ENCODE measurements around the gene TMEM126B. TPM values are rescaled to one million over a fixed set of nuclear protein-coding genes. Genes with fewer than 3 reads are reported as not detected.
"Not testable (repeated sequence)": the region's sequence is repeated elsewhere in the genome, so short reads cannot be mapped to it uniquely, and the experiment has no call there.

Gene TMEM126B
- total RNA-seq, 2 experiments from 2014 or later = 47.4 to 61.1 TPM

GRCh38 chr11:85603220-85603619 lies 25.2 kb upstream of the TMEM126B start:
- BruUV-seq (replicated peaks) = no TSS peak
- Histone ChIP-seq H3K4me1 (ENCODE audit: insufficient read depth, low read length, poor library complexity, severe bottlenecking) (no peaks in the 10 kb centered on the region), H3K27ac (ENCODE audit: low read depth, low read length, poor library complexity, severe bottlenecking) (no peak overlapping the region), H3K9me3 (ENCODE audit: low read length) (no peaks in the 10 kb centered on the region), H3K4me2 (ENCODE audit: low read length) (no peak overlapping the region), H3K9me2 (ENCODE audit: insufficient read depth, low read length) (no peaks in the 10 kb centered on the region), H2AFZ (ENCODE audit: low read length) (no peak overlapping the region), H3K4me3 (ENCODE audit: low read depth, low read length, poor library complexity, severe bottlenecking) (no peak overlapping the region), H3K36me3 (ENCODE audit: insufficient read depth, low read length) (no peaks in the 10 kb centered on the region), H4K20me1 (ENCODE audit: insufficient read depth, low read length) (no peaks in the 10 kb centered on the region), H3K79me2 (ENCODE audit: insufficient read depth, low read depth, low read length) (no peaks in the 10 kb centered on the region)
- TF ChIP-seq CTCF (conservative IDR thresholded peaks at IDR 0.05; ENCODE audit: low read length) (no peak), EZH2phosphoT487 (IDR thresholded peaks at IDR 0.05; ENCODE audit: borderline replicate concordance, low read depth, low read length) (no peak)
- ChIA-PET CTCF (ENCODE audit: unreplicated experiment) (no interaction called here), POLR2A (interaction anchor here (0.7 kb wide), 1 partner anchor 970 kb away, joined by 3 read pairs; no protein-coding TSS in a partner anchor)
- DNase-seq (ENCODE audit: low spot score) = no peak
- intact Hi-C loops (cut with micrococcal nuclease; ENCODE audit: unreplicated experiment) = no loop called here

GRCh38 chr11:85606237-85606636 lies 22.2 kb upstream of the TMEM126B start:
- H3K9me2 ChIP-seq (ENCODE audit: insufficient read depth, low read length); H3K27ac ChIP-seq (ENCODE audit: low read depth, low read length, poor library complexity, severe bottlenecking); H2AFZ ChIP-seq (ENCODE audit: low read length); H3K4me1 ChIP-seq (ENCODE audit: insufficient read depth, low read length, poor library complexity, severe bottlenecking); H3K36me3 ChIP-seq (ENCODE audit: insufficient read depth, low read length); CTCF ChIA-PET (ENCODE audit: unreplicated experiment); BruUV-seq (replicated peaks); H3K4me2 ChIP-seq (ENCODE audit: low read length); H3K4me3 ChIP-seq (ENCODE audit: low read depth, low read length, poor library complexity, severe bottlenecking); POLR2A ChIA-PET; DNase-seq (ENCODE audit: low spot score); H3K79me2 ChIP-seq (ENCODE audit: insufficient read depth, low read depth, low read length); intact Hi-C loops (cut with micrococcal nuclease; ENCODE audit: unreplicated experiment); H3K9me3 ChIP-seq (ENCODE audit: low read length); H4K20me1 ChIP-seq (ENCODE audit: insufficient read depth, low read length): not testable (repeated sequence)

DNA sequence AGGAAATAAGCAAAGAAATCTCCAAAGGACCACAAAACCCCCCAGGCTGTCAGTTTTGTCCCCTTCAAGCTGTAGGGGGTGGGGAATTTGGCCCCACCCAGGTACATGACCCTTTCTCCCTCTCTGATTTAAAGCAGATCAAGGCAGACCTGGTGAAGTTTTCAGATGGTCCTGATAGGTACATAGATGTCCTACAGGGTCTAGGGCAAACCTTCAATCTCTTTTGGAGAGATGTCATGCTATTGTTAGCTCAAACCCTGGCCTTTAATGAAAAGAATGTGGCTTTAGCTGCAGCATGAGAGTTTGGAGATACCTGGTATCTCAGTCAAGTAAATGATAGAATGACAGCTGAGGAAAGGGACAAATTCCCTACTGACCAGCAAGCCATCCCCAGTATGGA lies 19.8 kb upstream of the TMEM126B start:
- BruUV-seq (replicated peaks); H3K4me3 ChIP-seq (ENCODE audit: low read depth, low read length, poor library complexity, severe bottlenecking); CTCF ChIA-PET (ENCODE audit: unreplicated experiment); H3K4me2 ChIP-seq (ENCODE audit: low read length); H3K36me3 ChIP-seq (ENCODE audit: insufficient read depth, low read length); H3K9me3 ChIP-seq (ENCODE audit: low read length); H3K4me1 ChIP-seq (ENCODE audit: insufficient read depth, low read length, poor library complexity, severe bottlenecking); H2AFZ ChIP-seq (ENCODE audit: low read length); H3K9me2 ChIP-seq (ENCODE audit: insufficient read depth, low read length); H3K79me2 ChIP-seq (ENCODE audit: insufficient read depth, low read depth, low read length); H3K27ac ChIP-seq (ENCODE audit: low read depth, low read length, poor library complexity, severe bottlenecking); intact Hi-C loops (cut with micrococcal nuclease; ENCODE audit: unreplicated experiment); DNase-seq (ENCODE audit: low spot score); H4K20me1 ChIP-seq (ENCODE audit: insufficient read depth, low read length): not testable (repeated sequence)
- POLR2A ChIA-PET = interaction anchor here (0.6 kb wide), 1 partner anchor 17 kb away, joined by 3 read pairs; no protein-coding TSS in a partner anchor

- H3K36me3 ChIP-seq (ENCODE audit: insufficient read depth, low read length); CTCF ChIA-PET (ENCODE audit: unreplicated experiment); H3K4me3 ChIP-seq (ENCODE audit: low read depth, low read length, poor library complexity, severe bottlenecking); BruUV-seq (replicated peaks); H3K4me2 ChIP-seq (ENCODE audit: low read length); H3K4me1 ChIP-seq (ENCODE audit: insufficient read depth, low read length, poor library complexity, severe bottlenecking); DNase-seq (ENCODE audit: low spot score); H4K20me1 ChIP-seq (ENCODE audit: insufficient read depth, low read length); H3K9me3 ChIP-seq (ENCODE audit: low read length); H3K27ac ChIP-seq (ENCODE audit: low read depth, low read length, poor library complexity, severe bottlenecking); H3K9me2 ChIP-seq (ENCODE audit: insufficient read depth, low read length); H3K79me2 ChIP-seq (ENCODE audit: insufficient read depth, low read depth, low read length); intact Hi-C loops (cut with micrococcal nuclease; ENCODE audit: unreplicated experiment); H2AFZ ChIP-seq (ENCODE audit: low read length); POLR2A ChIA-PET: not testable (repeated sequence)
Measured at GRCh38 chr11:85609286-85609685, 19.1 kb upstream of the TMEM126B start.

DNA sequence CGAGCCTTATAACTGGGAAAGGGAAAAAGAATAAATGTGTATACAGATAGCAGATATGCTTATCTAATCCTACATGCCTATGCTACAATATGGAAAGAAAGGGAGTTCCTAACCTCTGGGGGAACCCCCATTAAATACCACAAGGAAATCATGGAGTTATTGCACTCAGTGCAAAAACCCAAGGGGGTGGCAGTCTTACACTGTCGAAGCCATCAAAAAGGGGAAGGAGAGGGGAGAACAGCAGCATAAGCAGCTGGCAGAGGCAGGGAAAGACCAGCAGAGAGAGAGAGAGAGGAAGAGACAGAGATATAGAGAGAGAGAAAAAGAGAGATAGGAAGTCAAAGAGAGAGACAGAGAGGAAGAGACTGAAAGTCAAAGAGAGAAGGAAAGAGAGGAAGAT lies 16.8 kb upstream of the TMEM126B start:
- H2AFZ ChIP-seq (ENCODE audit: low read length); DNase-seq (ENCODE audit: low spot score); H3K79me2 ChIP-seq (ENCODE audit: insufficient read depth, low read depth, low read length); H3K27ac ChIP-seq (ENCODE audit: low read depth, low read length, poor library complexity, severe bottlenecking); H3K9me3 ChIP-seq (ENCODE audit: low read length); H3K9me2 ChIP-seq (ENCODE audit: insufficient read depth, low read length); intact Hi-C loops (cut with micrococcal nuclease; ENCODE audit: unreplicated experiment); POLR2A ChIA-PET; BruUV-seq (replicated peaks); CTCF ChIA-PET (ENCODE audit: unreplicated experiment); H3K4me1 ChIP-seq (ENCODE audit: insufficient read depth, low read length, poor library complexity, severe bottlenecking); H3K4me3 ChIP-seq (ENCODE audit: low read depth, low read length, poor library complexity, severe bottlenecking); H4K20me1 ChIP-seq (ENCODE audit: insufficient read depth, low read length); H3K4me2 ChIP-seq (ENCODE audit: low read length); H3K36me3 ChIP-seq (ENCODE audit: insufficient read depth, low read length): not testable (repeated sequence)

Measured in OCI-LY7 (cell line).